ENCODE measurements around the gene TPK1.

- TF ChIP-seq, protein P1, sequence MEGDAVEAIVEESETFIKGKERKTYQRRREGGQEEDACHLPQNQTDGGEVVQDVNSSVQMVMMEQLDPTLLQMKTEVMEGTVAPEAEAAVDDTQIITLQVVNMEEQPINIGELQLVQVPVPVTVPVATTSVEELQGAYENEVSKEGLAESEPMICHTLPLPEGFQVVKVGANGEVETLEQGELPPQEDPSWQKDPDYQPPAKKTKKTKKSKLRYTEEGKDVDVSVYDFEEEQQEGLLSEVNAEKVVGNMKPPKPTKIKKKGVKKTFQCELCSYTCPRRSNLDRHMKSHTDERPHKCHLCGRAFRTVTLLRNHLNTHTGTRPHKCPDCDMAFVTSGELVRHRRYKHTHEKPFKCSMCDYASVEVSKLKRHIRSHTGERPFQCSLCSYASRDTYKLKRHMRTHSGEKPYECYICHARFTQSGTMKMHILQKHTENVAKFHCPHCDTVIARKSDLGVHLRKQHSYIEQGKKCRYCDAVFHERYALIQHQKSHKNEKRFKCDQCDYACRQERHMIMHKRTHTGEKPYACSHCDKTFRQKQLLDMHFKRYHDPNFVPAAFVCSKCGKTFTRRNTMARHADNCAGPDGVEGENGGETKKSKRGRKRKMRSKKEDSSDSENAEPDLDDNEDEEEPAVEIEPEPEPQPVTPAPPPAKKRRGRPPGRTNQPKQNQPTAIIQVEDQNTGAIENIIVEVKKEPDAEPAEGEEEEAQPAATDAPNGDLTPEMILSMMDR (conservative IDR thresholded peaks at IDR 0.05; ENCODE audit: low read depth, low read length) = no peak
- TF ChIP-seq ELK1 (IDR thresholded peaks at IDR 0.05; ENCODE audit: borderline replicate concordance, low read depth, low read length) (no peak), RAD21 (IDR thresholded peaks at IDR 0.05; ENCODE audit: low read length) (no peak), CHD1 (IDR thresholded peaks at IDR 0.05; ENCODE audit: low read depth, low read length) (no peak), POLR2A (IDR thresholded peaks at IDR 0.05; ENCODE audit: low read depth, low read length) (no peak), SMC3 (IDR thresholded peaks at IDR 0.05; ENCODE audit: low read depth, low read length) (no peak), FOS (IDR thresholded peaks at IDR 0.05; ENCODE audit: low read depth, low read length) (no peak), MXI1 (IDR thresholded peaks at IDR 0.05; ENCODE audit: borderline replicate concordance, low read depth, low read length) (no peak), MAFK (IDR thresholded peaks at IDR 0.05; ENCODE audit: low read depth, low read length) (no peak), BHLHE40 (IDR thresholded peaks at IDR 0.05; ENCODE audit: low read depth, low read length) (no peak), NFE2L2 (IDR thresholded peaks at IDR 0.05; ENCODE audit: low read depth, low read length) (no peak), CEBPB (IDR thresholded peaks at IDR 0.05; ENCODE audit: low read depth, low read length) (no peak)
- TF ChIP-seq, protein P2, sequence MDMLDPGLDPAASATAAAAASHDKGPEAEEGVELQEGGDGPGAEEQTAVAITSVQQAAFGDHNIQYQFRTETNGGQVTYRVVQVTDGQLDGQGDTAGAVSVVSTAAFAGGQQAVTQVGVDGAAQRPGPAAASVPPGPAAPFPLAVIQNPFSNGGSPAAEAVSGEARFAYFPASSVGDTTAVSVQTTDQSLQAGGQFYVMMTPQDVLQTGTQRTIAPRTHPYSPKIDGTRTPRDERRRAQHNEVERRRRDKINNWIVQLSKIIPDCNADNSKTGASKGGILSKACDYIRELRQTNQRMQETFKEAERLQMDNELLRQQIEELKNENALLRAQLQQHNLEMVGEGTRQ (IDR thresholded peaks at IDR 0.05; ENCODE audit: low read depth, low read length) = no peak
Observed at GRCh38 chr7:144653449-144653848, 182.4 kb downstream of the TPK1 start.
